Brain pericyte (primary cell): ENCODE data around the gene AGBL2.
"Not testable (repeated sequence)": the region's sequence is repeated elsewhere in the genome, so short reads cannot be mapped to it uniquely, and the experiment has no call there.

ENCODE experiments used
- DNase-seq: peaks from one replicate; pipeline ENCODE4 v3.0.0-alpha.2; 2012; ENCODE audit warnings: low read depth, low spot score

The AGBL2 gene

DNA sequence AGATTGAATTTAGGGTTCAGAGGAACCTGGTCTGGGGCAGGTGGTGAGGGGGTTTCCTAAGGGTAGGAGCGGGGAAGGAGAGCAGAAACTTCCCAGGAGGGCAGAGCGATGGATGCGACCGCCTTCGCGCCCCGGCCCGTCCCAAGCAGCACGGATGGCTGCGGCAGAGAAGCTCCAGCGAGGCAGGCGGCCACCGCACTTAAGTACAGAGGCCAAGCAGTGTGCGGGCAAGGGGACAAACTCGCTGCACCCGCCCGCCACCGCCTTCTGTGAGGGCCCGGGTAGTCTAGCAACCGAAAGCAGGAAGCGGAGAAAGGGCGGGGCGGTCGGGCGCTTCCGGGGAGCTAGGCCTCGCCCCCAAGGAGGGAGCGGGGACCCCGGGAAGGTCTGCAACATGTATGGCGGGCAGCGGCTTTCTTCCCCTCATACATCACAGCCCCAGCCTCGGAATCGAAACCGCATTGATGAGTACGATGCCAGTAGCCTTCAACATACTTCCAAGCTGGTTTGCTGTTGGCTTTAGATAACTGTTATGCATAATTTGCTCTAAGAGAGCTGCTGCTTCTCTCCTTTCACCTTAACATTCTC is at the start of gene AGBL2:
AGBL2 (minus strand) TSS at position 288 of the 588 bp plus-strand sequence. CDS start 719 bp downstream, outside the sequence.
- DNase-seq, result no peak

DNA sequence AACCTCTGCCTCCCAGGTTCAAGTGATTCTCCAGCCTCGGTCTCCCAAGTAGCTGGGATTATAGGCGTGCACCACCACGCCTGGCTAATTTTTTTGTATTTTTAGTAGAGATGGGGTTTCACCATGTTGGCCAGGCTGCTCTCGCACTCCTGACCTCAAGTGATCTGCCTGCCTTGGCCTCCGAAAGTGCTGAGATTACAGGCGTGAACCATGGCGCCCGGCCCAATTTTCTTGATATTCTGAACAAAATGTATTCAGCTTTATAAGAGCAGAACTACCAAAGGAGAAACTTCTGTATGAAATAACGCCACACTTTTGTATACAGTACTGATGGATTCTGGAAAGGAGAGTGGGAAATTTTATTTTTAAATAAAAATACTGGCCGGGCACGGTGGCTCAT is 44.1 kb upstream of the AGBL2 start:
- not testable (repeated sequence) for DNase-seq

- DNase-seq, result no peak
These were observed 41.0 kb upstream of the AGBL2 start for GRCh38 chr11:47756208-47756607.

DNA sequence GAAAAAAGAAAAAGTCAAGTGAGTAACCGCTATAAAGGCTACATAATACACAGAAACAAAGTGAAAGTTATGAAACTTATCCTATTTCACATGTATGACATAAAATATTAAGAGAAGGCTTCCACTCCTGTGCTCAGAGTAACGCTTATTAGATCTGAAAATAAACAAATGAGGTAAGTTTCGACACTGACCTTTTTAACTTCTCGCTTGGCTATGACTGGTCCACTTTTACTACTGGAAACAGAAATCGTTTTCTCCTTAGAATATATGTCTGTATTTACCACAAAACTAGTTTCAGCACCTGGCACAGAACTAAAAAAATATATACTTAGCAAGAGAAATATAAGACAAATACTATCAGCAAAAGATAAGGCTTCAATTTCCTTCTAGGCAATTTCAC is 35.6 kb upstream of the AGBL2 start:
- DNase-seq, result no peak

- not testable (repeated sequence) for DNase-seq
These were observed 27.3 kb upstream of the AGBL2 start for GRCh38 chr11:47742494-47742893.

GRCh38 chr11:47737817-47738216 is 22.6 kb upstream of the AGBL2 start:
- DNase-seq, result not testable (repeated sequence)

DNA sequence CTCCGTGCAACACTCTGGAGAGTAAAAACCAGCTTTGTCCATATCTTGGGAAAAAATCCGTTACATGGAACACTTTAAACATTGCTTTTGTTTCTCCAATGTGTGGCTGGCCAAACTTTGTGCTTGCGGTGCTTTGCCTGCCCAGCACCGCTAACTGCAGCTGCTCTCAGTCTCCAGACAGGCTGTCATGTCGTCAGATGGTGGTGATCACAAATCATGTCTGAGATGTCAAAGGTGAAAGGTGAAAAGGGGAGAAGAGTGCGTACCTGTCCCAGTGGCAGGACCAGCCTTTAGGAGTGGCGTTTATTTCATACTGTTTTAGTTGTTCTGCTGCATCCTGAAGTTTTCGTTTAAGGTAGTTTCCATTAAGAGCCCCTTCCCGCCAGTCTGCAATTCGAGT is 17.1 kb upstream of the AGBL2 start:
- no peak for DNase-seq

- DNase-seq, result no peak
These were observed 16.3 kb upstream of the AGBL2 start for GRCh38 chr11:47731475-47731874.

- no peak for DNase-seq
These were observed 11.8 kb upstream of the AGBL2 start for GRCh38 chr11:47726878-47727514.

DNA sequence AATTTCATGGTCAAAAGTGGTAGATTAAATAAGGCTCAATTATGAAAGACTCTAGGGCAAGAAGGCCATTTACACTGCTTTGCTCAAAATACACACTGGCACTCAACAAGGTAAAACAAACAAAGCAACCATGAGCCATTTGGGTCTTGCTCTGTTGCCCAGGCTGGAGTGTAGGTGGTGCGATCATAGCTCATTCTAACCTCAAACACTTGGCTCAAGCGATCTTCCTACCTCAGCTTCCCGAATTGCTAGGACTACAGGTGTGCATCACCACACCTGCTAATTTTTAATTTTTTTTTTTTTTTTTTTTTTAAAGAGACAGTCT is 10.9 kb upstream of the AGBL2 start:
- DNase-seq, result no peak

GRCh38 chr11:47725442-47726117 is 10.4 kb upstream of the AGBL2 start:
- no peak for DNase-seq

DNA sequence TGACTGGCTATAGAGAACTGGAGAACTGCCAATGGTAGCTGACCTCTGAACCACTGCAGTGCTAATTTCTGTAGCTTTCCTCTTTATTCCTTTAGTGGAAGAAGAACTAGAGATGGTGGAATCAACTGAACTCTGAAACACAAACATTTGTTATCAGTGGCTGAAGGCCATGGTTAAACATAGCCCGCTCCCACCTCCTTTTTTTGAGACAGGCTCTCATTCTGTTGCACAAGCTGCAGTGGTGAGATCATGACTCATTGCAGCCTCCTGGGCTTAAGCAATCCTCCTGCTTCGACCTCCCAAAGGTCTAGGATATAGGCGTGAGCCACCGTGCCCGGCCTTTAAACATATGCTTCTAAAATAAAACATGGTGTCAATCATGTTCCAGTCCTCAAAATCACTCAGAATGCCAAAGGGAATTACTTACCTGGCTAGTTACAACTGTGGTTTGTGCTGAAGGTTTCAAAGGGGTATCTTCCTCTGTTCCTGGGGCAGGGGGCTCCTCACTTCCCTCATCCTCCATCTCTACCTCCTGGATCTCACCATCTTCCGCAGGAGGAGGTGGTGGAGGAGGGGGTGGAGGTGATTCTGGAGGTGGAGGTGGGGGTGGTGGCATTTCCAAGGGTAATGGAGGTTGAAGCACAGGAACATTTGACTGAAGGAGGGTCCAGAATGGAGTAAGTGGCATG is 9.0 kb upstream of the AGBL2 start:
- peak; percentile 39 for DNase-seq

DNA sequence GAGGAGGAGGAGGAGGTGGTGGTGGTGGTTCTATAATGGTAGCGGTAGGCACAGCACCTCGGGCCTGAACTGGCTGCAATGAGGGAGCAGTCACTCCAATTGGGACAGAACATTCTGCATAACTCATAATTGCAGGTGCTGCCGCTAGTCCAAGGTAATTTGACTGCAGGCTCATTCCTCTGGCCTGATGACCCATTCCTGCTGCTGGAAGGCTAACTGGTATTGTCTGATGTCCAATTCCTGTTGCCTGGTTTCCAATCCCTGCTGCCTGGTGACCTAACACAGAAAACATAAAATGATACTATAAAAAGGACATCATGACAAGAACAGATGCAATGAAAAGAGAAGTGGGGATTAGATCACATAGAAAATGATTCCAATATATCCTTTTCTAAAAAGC is 7.9 kb upstream of the AGBL2 start:
- no peak for DNase-seq

- DNase-seq, result no peak
These were observed 5.5 kb upstream of the AGBL2 start for GRCh38 chr11:47720651-47721050.

DNA sequence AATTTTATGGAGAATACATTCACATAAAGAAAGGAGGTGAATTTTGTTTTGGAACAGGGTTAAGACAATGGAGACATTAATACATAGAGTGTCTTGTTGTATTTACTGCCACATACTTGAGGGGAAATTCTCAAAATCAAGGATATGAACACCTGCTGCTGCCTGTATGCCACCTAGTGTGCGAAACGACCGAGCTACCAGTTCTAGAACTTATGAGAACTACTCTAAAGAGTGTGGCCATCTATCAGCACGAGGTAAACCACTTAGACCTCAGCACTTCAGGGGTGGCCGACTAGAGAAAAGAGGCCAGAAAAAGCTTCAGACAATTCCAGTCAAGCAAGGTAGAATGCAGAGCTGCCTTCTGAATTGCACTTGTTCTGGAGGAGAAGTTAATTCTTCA is 1.5 kb upstream of the AGBL2 start:
- DNase-seq, result no peak

DNA sequence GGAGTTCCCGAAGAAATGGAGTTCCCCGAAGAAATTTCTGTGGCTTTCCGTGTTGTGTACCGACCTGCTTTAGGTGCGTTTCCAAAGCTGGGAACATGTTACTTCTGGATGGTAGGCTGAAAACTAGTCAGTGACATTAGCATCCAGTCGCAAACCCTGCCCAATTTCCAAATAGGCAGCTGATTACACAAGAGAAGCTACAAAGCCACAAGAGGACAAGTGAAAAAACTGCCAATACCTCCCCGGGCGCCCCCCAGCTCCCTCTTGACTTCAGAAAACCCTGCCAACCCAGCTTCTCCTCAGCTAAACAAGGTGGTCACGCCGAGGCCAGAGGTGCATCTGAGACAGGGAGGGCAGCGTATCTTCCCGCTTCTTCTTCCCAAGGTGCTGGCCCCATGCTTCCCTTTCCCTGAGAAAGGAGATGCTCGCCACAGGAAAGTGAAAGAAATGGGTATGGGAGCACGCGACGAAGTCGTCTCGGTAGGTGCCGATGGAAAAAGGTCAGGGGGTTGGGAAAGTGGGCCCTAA is 551 bp downstream of the AGBL2 start:
- no peak for DNase-seq

DNA sequence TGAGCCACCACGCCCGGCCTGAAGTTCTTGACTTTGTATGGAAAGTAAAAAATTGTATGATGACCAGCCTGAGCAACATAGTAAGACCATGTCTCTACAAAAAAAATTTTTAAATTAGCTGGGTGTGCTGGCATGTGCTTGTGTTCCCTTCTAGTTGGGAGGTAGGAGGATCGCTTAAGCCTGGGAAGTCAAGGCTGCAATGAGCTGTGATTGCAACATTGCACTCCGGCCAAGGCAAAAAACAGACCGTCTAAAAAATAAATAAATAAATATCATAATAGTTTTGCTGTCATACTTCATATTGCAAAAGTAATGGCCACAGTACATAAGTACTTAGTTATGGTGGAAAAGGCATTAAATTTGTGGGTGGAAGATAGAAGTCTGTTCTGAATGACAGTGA is 3.4 kb downstream of the AGBL2 start:
- no peak for DNase-seq

DNA sequence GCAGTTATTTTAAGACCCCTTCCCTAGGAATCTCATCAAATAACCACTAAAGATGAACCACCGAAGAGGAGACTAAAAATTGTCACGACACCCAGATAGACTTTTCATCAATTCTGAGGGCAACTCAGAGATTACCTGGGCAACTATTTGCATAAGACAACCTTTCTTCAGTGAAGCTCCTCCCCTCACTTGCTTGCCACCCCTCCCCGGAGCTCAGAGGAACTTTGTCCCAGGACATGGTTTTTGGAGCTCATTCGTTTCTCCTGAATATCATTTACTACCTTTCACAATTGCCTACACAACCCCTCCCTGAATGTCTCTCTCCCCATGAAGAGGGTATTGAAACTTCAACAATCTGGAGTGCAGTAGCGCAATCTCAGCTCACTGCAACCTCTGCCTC is 3.9 kb downstream of the AGBL2 start:
- no peak for DNase-seq

DNA sequence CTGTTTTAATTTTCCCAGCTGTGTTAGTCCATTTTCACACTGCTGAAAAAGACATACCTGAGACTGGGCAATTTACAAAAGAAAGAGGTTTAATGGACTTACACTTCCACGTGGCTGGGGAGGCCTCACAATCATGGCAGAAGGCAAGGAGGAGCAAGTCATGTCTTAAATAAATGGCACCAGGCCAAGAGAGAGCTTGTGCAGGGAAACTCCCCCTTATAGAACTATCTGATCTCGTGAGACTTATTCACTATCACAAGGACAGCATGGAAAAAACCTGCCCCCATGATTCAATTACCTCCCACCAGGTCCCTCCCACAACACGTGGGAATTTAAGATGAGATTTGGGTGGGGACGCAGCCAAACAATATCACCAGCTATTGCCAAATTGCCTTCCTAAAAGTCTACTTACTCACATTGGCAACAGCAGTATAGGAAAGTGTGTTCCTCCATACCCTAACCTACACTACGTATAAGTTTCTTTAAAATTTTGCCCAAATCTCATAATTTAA is 7.8 kb downstream of the AGBL2 start:
- not testable (repeated sequence) for DNase-seq

- no peak for DNase-seq
These were observed 9.4 kb downstream of the AGBL2 start for GRCh38 chr11:47705721-47706120.

GRCh38 chr11:47691979-47692378 is 23.2 kb downstream of the AGBL2 start:
- no peak for DNase-seq

DNA sequence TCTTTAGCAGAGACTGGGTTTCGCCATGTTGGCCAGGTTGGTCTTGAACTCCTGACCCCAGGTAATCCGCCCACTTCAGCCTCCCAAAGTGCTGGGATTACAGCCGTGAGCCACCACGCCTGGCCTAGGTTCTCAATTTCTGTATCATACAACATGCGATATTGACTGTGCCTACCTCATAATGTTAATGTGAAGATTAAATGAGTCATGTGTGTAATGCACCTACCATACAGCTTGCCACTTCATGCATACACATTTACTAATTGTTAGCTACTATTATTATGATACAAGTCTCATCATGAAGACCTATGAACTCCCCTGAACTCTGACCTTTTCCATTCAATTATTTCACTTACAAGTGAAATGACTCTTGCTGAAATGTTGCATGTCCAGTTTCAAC is 25.7 kb downstream of the AGBL2 start:
- no peak for DNase-seq
